CD1c-positive myeloid dendritic cell (primary cell): ENCODE measurements around the gene NBPF10.
"Not testable (repeated sequence)": the region's sequence is repeated elsewhere in the genome, so short reads cannot be mapped to it uniquely, and the experiment has no call there.

Experiments
- DNase-seq: peaks from one replicate; pipeline ENCODE4 v3.0.0-alpha.2; 2016; ENCODE audit errors: extremely low spot score

NBPF10 gene, protein sequence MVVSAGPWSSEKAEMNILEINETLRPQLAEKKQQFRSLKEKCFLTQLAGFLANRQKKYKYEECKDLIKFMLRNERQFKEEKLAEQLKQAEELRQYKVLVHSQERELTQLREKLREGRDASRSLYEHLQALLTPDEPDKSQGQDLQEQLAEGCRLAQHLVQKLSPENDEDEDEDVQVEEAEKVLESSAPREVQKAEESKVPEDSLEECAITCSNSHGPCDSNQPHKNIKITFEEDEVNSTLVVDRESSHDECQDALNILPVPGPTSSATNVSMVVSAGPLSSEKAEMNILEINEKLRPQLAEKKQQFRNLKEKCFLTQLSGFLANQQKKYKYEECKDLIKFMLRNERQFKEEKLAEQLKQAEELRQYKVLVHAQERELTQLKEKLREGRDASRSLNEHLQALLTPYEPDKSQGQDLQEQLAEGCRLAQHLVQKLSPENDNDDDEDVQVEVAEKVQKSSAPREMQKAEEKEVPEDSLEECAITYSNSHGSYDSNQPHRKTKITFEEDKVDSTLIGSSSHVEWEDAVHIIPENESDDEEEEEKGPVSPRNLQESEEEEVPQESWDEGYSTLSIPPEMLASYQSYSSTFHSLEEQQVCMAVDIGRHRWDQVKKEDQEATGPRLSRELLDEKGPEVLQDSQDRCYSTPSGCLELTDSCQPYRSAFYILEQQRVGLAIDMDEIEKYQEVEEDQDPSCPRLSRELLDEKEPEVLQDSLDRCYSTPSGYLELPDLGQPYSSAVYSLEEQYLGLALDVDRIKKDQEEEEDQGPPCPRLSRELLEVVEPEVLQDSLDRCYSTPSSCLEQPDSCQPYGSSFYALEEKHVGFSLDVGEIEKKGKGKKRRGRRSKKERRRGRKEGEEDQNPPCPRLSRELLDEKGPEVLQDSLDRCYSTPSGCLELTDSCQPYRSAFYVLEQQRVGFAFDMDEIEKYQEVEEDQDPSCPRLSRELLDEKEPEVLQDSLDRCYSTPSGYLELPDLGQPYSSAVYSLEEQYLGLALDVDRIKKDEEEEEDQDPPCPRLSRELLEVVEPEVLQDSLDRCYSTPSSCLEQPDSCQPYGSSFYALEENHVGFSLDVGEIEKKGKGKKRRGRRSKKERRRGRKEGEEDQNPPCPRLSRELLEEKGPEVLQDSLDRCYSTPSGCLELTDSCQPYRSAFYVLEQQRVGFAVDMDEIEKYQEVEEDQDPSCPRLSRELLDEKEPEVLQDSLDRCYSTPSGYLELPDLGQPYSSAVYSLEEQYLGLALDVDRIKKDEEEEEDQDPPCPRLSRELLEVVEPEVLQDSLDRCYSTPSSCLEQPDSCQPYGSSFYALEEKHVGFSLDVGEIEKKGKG (N-terminal part only)

DNA sequence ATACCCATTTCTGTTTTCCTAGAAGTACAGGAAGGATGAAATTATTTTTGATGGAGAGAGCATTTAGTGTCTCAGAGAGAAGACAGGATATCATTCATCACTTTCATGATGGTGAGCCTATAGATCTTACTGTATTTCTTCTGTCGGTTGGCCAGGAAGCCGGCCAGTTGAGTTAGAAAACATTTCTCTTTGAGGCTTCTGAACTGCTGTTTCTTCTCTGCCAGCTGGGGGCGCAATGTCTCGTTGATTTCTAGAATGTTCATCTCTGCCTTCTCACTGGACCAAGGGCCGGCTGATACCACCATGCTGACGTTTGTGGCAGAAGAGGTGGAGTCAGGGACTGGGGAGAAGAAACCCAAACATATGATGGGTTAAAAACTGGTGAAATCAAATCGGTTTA is at the start of gene NBPF10:
TSS of gene NBPF10 (minus strand) at position 340 of the 400 bp plus-strand sequence. CDS start at position 305, 35 bp downstream.
- not testable (repeated sequence) for DNase-seq

DNA sequence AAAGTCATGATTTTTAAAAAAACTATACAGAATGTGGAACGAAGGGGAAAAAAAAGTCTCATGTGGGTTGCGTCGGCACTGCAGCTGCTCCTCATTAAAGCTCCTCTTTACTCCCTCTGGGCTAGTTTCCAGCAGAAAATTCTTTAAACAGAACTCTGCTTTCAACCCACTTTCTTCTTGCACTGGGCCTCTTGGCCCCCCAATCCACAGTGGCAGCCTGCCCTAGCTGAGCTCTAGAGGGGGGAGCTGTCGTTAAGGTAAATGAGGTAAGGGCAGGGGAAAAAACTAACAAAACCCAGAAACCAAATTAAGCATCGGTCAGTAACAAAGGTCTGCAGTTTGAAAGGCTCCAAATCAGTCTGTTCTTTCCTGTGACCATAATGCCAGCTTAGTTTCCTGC is 29.9 kb upstream of the NBPF10 start:
- DNase-seq = not testable (repeated sequence)

DNA sequence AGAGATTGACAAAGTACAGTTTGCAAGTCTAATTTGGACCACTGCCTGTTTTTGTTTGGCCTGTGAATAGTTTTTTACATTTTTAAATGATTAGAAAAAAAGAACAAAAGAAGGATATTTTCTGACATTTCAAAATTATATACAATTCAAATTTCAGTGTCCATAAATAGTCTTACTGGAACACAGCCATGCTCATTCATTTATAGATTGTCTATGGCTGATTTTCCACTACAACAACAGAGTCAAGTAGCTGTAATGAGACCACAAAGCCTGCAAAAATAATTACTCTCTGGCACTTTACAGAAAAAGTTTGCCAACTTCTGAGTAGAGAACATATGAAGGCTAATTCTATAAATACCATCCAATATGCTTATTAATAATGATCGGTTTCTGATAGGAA is 23.1 kb upstream of the NBPF10 start:
- not testable (repeated sequence) for DNase-seq

GRCh38 chr1:146167273-146167672 is 22.7 kb upstream of the NBPF10 start:
- not testable (repeated sequence) for DNase-seq
